GM04504 (cell line): ENCODE data around the gene CALML5.

Source experiments
- DNase-seq: peaks from one replicate; pipeline ENCODE4 v3.0.0-alpha.2; 2012; ENCODE audit warnings: low read depth

CALML5 gene

DNA sequence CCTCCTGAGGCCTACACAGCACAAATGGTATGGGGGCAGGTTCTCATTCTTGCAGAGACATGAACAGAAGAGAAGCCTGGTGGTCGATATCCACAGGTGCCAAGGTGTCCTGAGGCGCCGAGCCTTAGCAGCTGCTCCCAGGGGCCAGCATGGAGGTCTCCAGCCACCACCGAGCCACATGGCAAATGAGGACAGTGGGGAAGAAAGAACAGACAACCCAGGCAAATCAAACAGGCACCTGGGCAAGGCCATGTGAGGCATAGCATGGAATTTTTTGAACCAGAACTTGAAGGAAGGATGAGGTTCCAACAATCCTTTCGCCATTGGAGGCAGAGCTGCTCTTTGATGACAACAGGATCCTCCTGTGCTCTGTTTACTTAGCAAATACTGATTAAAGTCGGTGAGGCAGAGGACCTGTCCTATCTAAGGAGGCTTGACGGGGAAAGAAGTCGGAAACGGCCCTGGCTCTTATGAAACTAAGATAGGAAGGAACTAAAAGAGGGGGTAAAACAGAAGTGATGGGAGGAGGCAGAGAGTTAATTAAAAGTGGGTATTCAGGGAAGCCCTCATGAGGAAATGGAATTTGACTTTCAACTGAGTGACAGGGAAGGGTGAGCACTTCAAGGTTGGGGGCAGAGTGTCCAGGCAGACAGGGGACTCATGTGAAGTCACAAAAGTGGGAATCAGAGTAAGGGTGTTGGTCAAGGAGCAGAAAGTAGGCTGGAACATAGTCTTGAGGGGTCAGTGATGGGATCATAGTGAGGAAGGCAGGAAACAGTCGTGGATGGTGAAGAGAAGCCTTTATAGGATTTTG is 16.8 kb upstream of the CALML5 start:
- DNase-seq: no peak

DNA sequence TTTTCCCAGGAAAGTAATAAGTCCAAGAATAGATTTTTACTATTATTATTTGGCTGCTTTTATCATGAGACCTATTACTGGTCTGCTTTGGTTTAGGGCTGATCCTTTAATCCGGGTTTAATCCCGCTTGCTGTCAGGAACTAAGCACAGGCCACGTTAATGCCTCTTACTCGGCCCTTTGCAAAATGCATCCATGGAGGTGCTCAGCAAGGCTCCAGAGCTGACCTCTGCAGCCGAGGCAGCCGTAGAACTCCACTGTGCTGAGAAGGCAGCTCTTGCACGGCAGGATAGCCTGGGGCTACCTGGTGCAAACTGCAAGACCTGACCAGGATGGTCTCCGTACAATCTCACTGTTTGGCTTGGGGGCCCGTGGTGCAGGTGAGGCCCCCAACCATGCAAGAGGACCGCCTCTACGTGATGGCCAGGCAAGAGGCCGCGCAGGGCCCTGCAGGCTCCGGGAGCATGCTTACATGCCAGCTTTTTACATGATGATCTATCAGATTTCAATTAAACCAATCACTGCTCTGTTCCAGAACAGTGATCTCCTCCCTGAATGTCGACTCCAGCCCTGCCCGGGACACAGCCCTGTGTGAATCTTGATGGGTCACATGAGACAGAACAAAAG is 15.0 kb upstream of the CALML5 start:
- no peak for DNase-seq

DNA sequence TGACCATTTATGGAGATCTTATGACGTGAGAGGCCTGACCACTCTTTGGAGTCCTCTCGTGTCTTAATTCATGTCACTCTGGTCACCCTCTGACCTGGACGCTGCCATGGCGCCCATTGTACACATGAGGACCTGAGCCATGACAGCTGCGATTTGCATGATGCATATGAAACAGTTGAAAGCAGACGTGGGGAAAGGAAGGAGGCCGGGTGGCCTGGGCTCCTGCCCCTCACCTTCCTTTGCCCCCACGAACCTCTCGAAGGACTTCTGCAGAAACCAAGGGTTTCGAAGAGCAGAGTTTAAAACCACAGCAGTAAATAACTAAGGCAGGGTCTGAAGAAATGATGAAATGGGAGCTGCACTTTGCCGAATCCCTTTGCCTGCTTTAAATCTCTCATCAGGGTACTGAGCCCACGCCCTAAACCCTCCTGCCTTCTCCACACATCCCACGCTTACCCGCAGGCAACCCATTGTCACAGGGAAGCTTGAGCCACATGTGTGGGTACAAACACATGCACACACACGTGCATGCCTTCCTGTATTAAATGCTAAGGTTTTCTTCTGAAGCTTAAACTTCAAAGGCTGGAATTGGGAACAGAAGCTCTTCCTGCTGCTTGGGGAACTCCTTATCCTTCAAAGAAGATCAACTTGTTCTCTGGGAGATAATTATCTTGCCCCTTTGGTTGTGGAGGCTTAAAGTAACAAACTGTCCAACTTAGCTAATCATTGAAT is 13.7 kb upstream of the CALML5 start:
- no peak for DNase-seq

DNA sequence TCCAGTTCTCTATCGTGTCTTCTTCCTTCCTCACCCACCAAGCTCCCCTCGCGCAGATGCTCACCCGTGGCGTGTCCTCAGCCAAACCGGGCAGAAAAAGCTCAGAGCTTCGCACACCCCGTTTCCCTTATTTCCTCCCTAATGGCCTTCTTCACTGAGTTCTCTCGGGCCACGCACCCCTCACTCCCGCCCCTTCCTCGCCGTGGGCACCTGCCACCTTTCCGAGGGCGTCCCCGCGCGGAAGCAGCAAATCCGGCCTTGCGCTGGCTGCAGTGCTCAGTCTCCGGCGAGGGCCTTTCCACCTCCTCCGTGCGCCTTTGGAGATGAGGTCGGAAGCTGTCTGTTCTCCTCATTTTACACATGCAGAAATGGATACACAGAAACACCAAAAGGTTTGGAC is 13.0 kb upstream of the CALML5 start:
- no peak for DNase-seq

DNA sequence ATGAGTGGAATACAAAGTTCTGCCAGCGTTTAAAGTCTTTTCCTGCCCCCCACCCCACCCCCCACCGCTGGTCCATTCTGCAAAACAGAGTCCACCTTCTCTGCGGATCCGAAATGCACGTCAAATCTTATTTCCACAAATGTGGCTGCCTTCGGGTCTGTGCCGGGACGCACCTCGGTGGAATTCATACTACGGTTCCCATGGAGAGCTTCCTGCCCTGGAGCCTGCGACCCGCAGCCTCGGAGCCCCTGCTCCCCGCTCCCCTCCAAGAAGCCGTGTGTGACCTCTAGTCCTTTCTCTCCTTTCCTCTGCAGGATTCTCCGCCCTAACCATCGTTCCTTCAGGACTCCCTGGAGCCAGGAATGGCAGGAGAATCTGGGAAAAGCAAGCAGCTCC is 12.5 kb upstream of the CALML5 start:
- DNase-seq: no peak

DNA sequence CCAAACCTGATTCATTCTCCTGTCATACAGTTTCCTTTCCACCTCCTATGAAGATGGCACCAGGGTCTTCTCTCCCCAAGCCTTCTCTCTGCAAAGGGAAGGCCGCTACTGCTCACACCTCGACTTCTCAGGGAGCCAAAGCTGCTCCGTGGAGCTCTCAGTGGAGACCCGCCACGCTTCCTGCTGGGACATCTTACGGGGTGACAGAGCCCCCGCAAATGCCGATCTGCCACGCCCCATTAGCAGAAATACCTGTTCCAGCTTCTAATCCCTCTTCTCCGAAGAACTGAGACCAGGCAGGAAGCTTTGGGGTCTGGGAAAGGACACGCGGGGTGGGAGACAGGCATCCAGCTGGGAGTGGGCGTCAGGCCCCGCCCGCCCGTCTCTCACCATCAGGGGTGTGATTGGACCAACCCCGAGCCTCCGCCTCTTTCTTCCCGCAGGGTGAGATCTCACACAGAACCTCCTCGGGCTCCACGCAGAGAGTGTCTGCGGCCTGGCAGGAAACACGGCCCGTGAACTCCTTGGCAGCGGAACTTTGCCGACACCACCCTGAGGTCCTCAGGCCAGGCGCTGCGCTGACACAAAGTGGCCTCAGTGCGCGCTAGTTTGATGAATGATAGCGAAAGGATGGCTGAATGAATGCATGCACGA is 12.0 kb upstream of the CALML5 start:
- no peak for DNase-seq

DNA sequence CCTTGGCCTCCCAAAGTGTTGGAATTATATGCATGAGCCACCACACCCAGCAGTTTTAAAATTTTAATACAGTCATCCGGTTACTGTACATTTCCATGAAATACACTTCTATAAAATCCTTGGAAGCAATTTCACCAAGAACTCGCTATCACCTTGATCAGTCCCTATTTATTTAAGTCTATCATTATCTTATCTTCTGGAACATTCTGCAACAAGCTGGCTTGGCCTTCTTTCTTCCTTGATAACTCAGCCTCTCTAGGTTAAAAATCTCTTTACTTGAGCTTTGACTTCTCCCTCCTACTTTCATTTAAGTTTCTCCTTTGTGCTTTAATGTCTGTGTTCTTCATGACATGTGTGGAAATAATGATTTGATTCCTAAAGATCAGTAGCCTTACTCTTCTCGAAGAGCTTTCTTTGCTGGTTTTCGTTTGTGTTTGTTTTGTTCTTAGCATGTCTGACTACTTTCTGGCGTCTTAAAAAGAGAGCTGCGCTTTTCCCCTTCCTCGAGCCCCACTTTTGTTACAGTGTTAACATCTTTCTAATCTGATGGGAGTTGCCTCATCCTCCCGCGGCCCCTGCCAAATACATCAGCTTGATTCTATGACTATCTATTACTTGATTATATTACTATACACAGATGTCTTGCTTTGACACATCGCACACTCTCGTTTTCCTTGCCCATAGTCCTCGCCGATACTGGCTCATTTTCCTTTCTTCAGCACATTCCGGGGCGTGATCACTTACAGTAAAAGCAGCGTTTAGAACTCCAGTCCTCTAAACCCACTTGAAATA is 11.1 kb upstream of the CALML5 start:
- DNase-seq: no peak

DNA sequence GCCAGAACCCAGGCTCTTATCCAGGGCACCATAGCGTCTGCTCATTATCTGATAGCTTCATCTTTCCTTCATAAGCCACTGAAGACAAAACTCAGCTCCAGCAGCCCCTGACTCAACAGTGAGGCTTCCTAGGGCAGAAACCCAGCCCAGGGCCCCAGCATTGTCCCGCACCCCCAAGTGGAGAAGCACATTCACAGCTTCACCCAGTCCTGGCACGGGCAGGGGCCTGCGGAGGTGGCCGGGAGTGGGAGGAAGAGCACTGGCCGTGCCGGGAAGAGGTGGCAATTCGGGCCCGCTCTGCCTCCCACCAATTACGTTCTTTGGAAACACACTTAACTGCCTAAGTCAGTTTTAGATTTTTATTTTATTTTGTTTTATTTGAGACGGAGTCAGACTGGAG is 10.3 kb upstream of the CALML5 start:
- DNase-seq: no peak

DNA sequence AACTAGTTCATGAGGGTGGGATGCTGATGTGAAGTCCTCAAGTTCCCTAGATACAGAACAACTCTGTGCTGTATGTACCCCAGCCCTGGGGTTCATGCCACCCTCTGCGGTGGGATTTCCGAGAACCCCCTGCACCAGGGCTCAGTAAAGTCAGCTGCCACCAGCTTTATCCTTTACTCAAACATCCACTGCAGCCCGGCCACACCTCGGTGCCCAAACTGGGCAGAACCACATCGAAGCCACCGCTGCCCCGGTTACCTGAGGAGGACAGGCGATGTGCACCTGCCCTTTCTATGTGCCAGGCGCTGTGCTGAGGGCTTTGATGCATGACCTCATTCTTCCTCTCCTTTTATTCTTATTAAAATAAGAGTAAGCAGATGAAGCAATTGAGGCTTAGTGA is 9.9 kb upstream of the CALML5 start:
- no peak for DNase-seq

DNA sequence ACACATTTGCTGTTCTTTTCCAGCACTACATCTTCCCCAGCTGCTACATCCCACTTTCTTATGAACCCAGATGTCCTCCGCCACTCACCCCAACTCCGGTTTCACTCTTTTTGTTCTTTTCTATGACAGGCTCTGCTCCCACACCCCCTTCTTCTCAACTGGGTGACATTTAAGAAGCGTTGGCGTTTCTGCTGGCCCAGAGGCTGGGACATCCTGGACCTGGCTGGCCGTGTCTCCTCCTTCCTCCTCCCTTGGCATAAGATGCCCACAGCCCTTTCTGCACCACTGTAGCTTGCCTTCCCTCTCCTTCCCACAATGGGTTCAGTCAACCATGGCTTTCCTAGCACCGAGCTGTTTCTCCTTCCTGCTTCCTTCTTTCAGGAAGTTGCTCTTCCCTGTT is 9.4 kb upstream of the CALML5 start:
- no peak for DNase-seq

DNA sequence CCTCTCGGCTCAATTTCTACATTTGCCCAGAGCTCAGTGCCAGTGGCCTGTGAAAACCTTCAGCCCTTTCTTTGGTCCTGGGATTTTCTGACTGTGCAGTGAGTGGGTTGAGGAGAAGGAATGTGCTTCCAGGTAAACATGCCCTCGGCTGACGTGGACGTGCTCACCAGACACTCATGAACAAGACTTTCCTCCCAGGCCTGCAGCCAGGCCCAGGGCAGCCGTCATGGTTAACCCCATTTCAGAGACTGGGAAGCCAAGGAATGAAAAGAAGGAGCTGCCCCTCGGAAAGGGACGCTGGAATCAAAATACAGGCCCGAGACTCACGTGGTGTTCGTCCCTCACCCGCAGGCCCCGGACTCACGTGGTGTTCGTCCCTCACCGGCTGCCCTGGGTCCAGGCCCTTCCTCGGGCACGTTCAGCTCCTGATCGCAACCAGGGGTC is 8.8 kb upstream of the CALML5 start:
- no peak for DNase-seq

DNA sequence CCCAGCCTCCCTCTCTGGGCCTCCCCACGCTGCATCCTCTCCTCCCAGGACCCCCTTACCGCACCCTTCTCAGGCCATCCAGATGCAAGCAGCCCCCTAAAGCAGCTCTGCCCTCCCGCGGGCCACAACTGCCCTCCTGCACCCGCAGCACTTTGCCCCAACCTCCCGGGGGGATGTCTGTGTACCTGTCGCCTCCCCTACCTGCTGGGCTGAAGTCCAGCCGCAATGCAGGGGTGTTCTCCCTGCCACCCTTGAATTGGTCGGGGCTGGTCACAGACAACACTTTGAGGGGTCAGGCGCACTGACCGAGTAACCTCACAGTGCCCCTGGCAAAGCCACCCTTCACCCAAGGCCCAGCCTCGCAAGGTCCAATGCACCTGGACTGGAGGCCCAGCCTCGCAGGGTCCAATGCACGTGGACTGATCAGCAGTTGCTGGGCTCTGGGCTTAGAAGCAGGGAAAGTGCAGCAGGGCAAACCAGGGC is 8.3 kb upstream of the CALML5 start:
- no peak for DNase-seq

DNA sequence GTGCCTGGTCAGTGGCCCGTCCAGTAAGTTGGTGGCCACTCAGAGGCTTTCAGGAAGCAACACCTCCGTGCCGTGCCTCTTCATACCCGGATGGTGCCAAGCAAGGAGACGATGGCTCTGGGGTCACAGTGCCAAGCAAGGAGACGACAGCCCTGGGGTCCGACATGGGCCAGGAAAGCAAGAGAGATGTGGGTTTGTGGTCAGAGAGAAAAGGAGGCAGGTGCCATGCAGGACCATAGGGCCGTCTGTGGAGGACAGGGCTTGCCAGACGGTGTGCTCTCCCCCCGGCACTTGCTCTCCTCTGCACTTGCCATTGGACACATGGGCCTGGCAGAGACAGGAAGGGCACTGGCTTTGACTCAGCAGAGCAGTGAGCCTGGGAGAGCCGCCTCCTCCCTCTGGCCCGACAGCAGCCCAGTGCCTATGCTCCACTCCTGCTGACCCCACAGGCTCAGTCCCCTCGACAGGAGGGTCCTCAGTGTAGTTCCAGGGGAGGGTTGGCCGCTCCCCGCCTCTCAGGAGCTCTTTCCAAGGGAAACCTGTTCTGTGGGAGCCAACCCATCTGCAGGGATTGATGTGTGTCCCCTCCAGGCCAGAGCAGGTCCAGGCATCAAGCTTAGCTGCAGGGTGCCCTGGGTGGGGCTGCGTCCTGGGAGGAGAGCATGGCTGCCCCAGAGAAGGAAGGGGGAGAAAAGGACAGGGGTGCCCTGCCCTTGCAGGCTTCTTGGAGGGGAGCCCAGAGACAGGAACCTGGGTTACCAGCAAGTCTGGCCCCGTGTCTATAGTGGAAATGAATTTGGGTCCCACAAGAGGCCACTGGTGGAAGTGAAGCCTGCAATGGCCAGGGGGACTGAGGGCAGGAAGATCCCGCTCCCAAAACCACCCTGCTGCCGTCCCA is 7.6 kb upstream of the CALML5 start:
- DNase-seq: no peak

DNA sequence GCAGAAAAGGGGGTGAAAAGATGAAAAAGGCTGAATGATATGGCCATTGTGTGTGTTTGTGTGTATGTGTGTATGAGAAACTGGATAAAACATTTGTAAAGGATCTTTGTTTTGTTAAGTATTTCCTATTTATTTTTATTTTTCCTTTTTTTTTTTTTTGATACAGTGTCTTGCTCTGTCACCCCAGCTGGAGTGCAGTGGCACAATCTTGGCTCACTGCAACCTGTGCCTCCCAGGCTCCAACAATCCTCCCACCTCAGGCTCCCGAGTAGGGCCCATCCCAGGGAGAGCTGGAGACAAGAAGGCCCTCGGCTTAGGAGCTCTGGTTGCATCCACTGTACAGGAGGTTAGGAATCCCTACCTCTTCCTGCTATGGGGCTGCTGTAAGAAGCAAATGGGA is 6.9 kb upstream of the CALML5 start:
- no peak for DNase-seq

DNA sequence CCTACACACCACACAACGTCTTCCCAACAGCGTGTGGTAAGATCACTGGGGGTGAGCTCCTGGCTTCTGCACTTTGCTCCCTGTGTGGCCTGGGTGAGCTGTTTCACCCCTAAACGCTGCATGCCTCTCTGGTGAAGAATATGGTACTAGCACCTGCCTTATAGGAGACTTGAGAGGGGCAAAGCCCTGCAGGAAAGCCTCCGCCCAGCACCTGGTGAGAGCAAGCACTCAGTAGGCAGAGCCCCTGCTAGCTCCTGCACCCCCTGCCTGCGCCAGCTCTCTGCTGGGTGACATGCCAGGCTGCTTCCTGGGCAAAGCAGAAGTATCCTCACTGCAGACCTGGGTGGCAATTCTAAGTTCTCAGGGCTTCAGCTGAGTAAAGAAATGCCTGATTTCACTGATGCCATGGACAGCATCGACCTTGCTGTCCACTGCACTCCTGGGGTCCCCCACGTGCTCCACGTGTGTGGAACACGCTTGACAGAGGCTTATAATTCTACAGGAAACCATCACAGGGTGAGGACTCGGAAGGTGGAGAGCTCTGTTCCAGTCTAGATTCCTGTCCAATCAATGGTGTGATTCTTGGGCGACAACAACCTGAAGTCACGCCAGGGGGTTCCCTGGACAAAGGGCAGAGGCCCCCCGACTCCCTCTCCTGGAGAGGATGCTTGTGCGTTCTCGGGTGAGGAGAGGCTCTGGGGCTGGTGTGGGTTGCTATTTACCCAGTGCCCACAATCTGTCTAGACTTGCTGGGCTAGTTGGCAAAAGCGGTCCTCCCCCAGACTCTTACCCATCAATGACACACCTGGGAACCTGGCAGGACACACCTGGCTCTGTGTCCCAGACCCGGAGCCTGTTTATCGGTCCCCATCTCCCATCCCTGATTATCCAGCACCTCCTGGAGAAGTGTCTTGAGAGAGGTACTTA is 5.0 kb upstream of the CALML5 start:
- no peak for DNase-seq

DNA sequence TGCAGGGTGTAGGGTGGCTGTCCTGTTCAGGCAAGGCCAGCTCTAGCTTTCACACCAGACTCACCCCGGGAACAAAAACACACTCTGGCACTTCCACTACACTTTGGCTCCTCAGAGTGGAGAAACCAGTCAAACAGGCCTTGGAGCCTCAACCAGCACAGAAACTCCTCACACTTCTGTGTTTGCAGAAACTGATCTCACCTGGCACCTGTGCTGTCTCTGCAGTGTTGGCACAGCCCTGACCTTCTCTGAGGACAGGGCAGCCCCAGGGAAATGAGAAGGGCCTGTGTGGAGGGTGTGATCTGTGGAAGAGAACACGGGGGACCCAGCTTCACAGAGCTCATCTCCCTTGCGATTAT is 4.1 kb upstream of the CALML5 start:
- no peak for DNase-seq

DNA sequence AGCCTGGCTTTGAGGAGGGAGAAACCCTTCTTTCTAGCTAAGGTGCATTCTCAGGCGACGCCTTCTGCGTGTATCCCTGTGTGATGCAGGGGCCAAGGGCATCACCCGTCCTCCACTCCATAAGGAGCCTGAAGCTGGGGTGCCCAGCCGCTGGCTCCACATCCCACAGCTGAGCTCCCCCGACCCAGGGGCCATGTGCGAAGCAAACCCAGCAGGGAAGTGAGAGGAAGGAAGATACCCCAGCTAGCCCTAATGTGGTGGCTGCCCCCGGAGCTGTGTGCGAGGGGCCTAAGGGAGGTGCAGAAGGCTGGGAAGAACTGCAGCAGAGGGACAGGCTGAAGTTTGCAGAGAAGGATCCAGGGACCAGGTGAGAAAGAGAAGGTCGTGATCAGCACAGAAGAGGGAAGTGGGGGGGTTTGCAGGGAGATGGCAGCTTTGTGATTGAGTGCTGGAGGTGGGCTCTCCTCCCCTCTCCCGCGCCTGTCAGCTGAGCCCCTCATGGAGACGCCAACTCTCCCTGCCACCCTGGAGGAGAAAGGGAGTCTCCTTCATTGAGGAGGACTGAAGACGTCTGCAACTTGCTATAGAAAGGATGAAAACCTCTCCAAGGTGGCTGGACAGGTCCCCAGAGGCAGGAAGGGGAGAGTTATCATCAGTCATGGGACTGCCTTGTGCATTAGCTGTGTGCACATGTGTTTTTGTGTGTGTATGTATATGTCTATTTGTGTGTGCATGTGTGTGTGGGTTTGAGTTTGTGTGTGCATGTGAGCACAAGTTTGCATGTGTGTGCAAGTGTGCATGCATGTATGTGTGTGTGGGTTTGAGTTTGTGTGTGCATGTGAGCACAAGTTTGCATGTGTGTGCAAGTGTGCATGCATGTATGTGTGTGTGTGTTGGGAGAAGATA is 3.5 kb upstream of the CALML5 start:
- DNase-seq: no peak

DNA sequence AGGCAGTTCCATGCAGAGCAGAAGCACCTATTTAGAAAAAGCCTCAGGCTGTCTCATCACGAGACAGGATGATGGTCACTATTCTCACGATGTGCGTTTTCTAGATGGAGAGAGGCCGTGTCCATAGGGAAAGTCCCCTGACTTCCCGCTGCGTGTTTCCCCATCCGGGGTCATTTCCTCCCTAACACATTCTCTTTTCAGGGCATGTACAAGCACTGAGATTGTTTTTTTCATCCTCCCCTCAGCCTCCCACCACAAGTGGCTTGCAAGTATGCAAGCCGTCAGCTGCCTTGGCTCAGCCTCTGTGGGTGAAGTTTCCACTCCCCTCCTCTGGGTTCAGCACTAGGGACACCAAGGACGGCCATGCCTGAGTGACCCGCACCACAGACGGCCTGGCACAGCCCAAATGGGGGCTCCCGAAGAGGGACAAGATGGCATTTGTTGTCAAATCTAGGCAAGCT is 2.7 kb upstream of the CALML5 start:
- no peak for DNase-seq
